Retinal pigment epithelial cell (primary cell): Measurements from ENCODE around the gene KATNBL1.
"Not testable (repeated sequence)": the region's sequence is repeated elsewhere in the genome, so short reads cannot be mapped to it uniquely, and the experiment has no call there.

Source experiments
- DNase-seq: peaks from one replicate; pipeline ENCODE4 v3.0.0-alpha.2; 2010; ENCODE audit warnings: low read depth
- H3K4me3 ChIP-seq: 2 replicates; pipeline ENCODE4 v1.5.1; 2011; ENCODE audit warnings: mild to moderate bottlenecking, low read length, control low read depth, moderate library complexity
- CTCF ChIP-seq: conservative IDR thresholded peaks from 2 replicates; pipeline ENCODE4 v1.5.1; 2011; ENCODE audit warnings: low read depth, low read length, control low read depth, inconsistent platforms

The KATNBL1 gene

DNA sequence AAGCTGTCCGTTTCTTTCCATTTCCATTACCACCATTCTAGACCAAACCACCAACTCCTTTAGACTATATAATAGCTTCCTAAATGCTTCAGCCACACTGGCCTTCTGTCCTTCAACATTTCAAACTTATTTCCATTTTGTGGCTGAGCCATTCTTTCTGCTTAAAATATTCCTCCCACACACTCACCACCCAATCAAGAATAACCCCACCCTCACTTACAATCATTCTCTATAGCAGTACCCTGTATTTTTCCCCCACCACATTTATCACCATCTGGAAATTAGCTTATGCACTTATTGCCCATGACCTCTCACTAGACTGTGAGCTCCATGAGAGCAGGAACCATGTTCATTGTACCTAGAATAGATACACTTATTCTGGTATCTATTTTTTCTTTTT is 6.6 kb downstream of the KATNBL1 start:
- no peak overlapping the region for H3K4me3 ChIP-seq
- no peak for DNase-seq
- no peak for TF ChIP-seq CTCF

DNA sequence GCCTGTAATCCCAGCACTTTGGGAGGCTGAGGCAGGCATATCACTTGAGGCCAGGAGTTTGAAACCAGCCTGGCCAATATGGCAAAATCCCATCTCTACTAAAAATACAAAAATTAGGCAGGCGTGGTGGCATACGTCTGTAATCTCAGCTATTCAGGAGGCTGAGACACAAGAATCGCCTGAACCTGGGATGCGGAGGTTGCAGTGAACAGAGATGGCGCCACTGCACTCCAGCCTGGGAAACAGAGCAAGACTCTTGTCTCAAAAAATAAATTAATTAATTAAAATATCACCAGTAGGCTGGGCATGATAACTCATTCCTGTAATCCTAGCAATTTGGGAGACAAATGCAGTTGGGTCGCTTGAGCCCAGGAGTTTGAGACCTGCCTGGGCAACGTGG is 16.6 kb downstream of the KATNBL1 start:
- DNase-seq, H3K4me3 ChIP-seq: not testable (repeated sequence)

DNA sequence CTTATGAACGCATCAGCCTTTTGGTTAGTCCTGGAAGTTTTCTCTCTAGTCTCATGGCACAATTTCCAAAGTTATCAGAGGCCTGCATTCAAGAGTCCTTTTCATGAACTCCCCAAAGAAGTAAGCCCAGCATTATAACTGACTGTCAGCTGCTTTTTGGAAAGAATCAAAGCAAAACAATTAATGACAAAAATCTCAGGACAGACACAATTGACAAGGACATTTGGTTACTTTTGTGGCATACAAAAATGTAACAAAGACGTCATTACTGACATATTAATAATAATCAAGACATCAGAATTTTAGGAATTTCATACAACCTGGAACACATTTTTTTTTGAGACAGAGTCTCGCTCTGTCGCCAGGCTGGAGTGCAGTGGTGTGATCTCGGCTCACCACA is 21.2 kb downstream of the KATNBL1 start:
- TF ChIP-seq CTCF, result no peak
- no peak overlapping the region for H3K4me3 ChIP-seq
- no peak for DNase-seq

- H3K4me3 ChIP-seq, result no peak overlapping the region
- no peak for DNase-seq
- TF ChIP-seq CTCF, result no peak
Observed at GRCh38 chr15:34185666-34186065, 24.2 kb downstream of the KATNBL1 start.

DNA sequence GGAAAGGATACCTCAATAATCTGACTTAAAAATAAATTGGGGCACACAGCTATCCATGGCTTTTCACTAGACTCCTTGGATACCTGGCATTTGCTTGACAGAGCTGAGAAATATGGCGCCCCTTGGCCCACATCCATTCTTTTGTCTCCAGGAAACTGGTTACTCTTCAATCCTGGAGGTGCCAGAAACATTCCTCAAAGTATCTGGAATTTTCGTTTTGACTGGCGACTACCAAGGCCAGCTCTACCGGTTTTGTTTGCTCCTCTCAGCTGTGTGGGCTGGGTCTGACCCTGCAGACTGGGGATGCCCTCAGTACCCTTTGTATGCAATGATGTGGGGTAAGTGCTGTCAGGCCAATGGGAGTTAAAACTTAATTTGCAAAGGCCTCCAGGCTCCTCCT is 27.0 kb downstream of the KATNBL1 start:
- H3K4me3 ChIP-seq, result no peak overlapping the region
- TF ChIP-seq CTCF, result no peak
- DNase-seq, result no peak

GRCh38 chr15:34179234-34179633 is 30.7 kb downstream of the KATNBL1 start:
- TF ChIP-seq CTCF, result no peak
- H3K4me3 ChIP-seq, result no peak overlapping the region
- no peak for DNase-seq

DNA sequence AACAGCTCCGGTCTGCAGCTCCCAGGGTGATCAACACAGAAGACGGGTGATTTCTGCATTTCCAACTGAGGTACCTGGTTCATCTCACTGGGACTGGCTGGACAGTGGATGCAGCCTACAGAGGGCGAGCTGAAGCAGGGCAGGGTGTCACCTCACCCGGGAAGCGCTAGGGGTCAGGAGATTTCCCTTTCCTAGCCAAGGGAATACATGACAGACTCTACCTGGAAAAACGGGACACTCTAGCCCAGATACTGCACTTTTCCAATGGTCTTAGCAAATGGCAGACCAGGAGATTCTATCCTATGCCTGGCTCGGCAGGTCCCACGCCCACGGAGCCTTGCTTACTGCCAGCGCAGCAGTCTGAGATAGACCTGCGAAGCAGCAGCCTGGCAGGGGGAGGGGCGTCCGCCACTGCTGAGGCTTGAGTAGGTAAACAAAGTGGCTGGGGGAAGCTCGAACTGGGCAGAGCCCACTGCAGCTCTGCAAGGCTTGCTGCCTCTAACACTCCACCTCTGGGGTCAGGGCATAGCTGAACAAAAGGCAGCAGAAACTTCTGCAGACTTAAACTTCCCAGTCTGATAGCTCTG is 43.8 kb downstream of the KATNBL1 start:
- H3K4me3 ChIP-seq, DNase-seq: not testable (repeated sequence)

GRCh38 chr15:34161329-34161963 is 48.5 kb downstream of the KATNBL1 start:
- TF ChIP-seq CTCF, result no peak
- H3K4me3 ChIP-seq, result no peak overlapping the region
- no peak for DNase-seq
